AG09309 (cell line): ENCODE measurements around the gene SDK1.

Experiments
- DNase-seq: peaks from one replicate; pipeline ENCODE4 v3.0.0-alpha.2; 2010; ENCODE audit warnings: low read depth
- H3K4me3 ChIP-seq: 2 replicates; pipeline ENCODE4 v1.5.1; 2011; ENCODE audit warnings: mild to moderate bottlenecking, low read depth, low read length, moderate library complexity; ENCODE audit not compliant: control insufficient read depth
- TF ChIP-seq, protein P1 (sequence below): IDR thresholded peaks from 2 replicates; pipeline ENCODE4 v1.5.1; 2011; ENCODE audit warnings: mild to moderate bottlenecking, low read depth, low read length, inconsistent platforms; ENCODE audit not compliant: insufficient read depth, control insufficient read depth; ENCODE audit errors: missing control alignments

SDK1 gene

DNA sequence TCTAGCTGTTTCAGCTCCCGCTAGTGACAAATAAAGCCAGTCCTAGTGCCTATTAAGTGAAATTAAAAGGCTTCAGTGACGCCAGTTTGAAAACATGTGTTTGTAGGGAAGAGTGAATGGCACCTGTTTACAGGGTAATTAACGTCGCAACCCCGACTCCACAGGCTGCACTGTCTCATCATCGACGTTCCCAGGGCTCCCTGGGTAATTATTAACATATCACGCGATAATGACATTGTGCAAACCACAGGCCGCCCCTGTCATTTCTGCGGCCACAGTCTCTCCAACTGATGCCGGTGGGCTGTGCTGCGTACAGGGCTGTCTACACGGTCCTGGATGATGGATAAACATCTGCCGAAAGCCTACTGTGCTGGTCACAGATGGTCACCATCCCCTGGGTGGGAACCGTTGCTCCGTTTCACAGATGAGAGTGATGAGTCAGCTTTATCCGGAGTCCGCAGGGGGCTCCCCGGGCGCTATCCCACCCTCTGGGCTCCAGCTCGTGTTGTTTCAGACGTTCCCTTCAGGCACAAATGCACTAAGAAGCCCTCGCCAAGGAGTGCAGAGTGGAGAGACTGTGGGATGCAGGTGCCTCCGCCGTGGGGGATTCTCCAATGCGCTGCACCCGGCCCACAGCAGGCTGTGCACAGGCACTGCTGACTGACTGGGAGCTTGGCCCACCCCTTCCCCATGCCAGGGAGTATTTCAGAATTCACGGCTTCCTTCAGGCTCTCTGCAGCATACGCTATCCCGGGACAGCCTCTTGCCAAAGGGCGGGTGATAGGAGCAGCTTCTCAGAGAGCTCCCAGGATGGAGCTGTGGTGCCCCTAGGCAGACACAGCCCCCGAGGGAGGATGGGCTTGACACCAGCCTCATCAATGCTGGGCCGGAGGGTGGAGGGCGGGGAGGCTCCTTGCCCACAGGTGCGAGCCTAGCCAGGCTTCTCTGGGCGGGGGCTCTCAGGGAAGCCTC lies 889.2 kb downstream of the SDK1 start:
- no peak for DNase-seq
- TF ChIP-seq, protein P1, sequence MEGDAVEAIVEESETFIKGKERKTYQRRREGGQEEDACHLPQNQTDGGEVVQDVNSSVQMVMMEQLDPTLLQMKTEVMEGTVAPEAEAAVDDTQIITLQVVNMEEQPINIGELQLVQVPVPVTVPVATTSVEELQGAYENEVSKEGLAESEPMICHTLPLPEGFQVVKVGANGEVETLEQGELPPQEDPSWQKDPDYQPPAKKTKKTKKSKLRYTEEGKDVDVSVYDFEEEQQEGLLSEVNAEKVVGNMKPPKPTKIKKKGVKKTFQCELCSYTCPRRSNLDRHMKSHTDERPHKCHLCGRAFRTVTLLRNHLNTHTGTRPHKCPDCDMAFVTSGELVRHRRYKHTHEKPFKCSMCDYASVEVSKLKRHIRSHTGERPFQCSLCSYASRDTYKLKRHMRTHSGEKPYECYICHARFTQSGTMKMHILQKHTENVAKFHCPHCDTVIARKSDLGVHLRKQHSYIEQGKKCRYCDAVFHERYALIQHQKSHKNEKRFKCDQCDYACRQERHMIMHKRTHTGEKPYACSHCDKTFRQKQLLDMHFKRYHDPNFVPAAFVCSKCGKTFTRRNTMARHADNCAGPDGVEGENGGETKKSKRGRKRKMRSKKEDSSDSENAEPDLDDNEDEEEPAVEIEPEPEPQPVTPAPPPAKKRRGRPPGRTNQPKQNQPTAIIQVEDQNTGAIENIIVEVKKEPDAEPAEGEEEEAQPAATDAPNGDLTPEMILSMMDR, result no peak
- no peak overlapping the region for H3K4me3 ChIP-seq

DNA sequence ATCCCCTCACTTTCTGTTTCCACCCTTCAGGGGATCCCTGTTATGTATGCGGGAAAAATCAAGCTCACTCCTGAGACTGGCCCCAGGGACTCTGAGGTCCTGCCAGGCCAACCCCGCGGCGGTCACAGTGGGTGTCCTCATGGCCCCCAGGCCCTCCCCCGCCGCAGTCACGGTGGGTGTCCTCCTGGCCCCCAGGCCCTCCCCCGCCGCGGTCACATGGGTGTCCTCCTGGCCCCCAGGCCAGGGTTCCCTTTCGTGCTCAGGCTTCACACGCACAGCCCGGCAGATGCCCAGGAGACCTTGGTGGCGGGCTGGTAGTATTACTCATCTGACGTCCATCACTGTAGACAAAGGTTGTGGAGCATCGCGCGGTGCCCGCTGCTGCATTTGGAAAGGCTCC lies 890.0 kb downstream of the SDK1 start:
- DNase-seq, result no peak
- TF ChIP-seq, protein P1, result no peak
- H3K4me3 ChIP-seq, result no peak overlapping the region

- TF ChIP-seq, protein P1, result no peak
- no peak overlapping the region for H3K4me3 ChIP-seq
Observed at GRCh38 chr7:4191525-4191924, 890.5 kb downstream of the SDK1 start.

GRCh38 chr7:4195660-4196059 lies 894.6 kb downstream of the SDK1 start:
- H3K4me3 ChIP-seq, result no peak overlapping the region
- TF ChIP-seq, protein P1, result no peak
- no peak for DNase-seq

More at GRCh38 chr7:4191525-4191924, 890.5 kb downstream of the SDK1 start:
- DNase-seq, result no peak

DNA sequence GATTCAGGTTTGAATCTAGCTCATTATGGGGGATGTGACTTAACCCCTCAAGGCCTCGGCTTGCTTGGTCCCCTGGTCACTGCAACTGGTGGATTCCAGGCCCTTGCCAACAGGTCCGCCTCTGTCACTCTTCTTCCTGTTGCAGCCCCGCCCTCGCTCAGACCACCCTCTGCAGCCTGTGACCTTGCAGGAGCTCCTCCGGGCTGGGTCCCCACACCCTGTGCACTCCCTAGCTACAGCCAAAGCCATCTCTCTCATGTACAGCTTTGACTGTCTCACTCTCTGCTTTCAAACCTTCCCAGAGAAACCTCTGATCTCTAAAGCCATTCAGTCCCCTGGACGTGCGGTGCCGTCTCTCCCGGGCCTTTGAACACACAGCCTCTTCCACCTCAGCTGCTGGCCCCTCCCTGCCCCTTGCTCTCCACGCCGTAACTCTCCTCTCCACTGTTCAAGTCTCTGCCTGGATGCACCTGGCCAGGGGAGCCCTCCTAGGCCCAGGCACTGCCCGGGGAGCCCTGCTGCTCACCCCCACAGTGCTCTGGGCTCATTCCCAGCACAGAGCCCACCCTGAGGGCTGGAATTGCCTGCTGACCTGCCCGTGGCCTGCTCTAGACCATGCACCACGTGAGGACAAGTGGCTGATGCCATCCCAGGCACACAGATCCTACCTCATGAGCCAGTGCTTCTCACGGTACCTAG lies 895.2 kb downstream of the SDK1 start:
- no peak for DNase-seq
- TF ChIP-seq, protein P1, result no peak
- no peak overlapping the region for H3K4me3 ChIP-seq

- TF ChIP-seq, protein P1, result no peak
- H3K4me3 ChIP-seq, result no peak overlapping the region
- DNase-seq, result no peak
Observed at GRCh38 chr7:4198301-4198700, 897.2 kb downstream of the SDK1 start.
